Inflammatory macrophage treated with lipopolysaccharide for 1 hour (primary cell): ENCODE results near the gene BAX.
"Not testable (repeated sequence)": the region's sequence is repeated elsewhere in the genome, so short reads cannot be mapped to it uniquely, and the experiment has no call there.

Source experiments
- DNase-seq, 2 donors: peaks; one replicate each; pipeline ENCODE4 v3.0.0-alpha.2; 2020 to 2022

Gene BAX

GRCh38 chr19:48954595-48955307 lies at the start of gene BAX:
BAX (plus strand) TSS chr19:48954875; CDS start chr19:48954929, 54 bp downstream.
- DNase-seq, result peak; percentile 75 to 83

DNA sequence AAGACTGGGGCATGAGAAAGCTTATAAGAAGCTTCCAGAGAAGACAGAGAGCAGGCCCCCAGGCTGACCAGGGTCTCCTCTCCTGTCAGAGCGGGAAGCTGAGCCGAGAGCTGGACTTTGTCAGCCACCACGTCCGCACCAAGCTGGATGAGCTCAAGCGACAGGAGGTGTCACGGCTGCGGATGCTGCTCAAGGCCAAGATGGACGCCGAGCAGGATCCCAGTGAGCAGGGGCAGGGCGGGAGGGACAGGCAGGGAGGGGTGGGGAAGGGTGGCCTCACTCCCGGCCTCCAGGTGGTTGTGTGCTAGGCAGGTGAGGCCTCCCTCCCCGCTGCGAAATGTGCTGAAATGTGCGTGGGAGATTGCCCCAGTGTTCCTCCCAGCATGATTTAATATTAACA lies 49.0 kb upstream of the BAX start:
- DNase-seq, result no peak

- DNase-seq, result no peak
These were observed 48.4 kb upstream of the BAX start for GRCh38 chr19:48906324-48906723.

DNA sequence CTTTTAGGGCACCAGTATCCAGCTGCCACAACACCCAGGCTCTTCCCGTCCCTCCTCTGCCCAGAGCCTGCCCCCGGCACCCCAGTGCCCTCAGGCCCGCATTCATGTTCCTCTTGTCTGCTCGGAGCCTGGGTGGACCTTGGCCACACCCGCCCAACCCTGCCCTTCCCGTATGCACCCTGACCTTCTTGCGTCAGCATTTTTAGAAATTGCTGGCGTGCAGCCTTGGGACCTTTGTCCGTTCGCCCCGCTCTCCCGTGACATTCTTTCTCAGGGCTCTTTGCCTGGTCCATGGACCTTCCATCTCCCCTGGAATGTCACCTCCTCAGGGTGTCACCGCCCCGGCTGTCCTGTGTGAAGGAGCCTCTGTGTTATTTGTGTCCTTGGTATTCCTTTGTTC lies 47.0 kb upstream of the BAX start:
- peak; percentile 56 to 59 for DNase-seq

DNA sequence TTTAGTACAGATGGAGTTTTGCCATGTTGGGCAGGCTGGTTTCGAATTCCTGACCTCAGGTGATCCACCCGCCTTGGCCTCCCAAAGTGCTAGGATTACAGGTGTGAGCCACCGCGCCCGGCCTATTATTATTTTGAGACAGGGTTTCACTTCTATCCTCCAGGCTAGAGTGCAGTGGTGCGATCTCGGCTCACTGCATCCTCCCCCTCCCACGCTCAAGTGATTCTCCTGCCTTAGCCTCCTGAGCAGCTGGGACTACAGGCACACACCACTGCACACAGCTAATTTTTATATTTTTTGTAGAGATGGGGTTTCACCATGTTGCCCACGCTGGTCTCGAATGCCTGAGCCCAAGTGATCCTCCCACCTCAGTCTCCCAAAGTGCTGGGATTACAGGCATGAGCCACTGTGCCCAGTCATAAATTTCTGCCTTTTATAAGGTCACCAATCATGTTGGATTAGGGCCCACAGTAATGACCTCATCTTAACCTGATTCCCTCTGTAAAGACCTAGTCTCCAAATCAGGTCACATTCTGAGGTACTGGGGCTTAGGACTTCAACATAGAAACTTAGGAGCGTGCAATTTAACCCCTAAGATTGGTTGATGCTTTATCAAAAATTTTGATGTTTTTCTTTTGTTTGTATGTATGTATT lies 45.1 kb upstream of the BAX start:
- not testable (repeated sequence) for DNase-seq

- no peak for DNase-seq
These were observed 43.9 kb upstream of the BAX start for GRCh38 chr19:48910803-48911202.

GRCh38 chr19:48913114-48913889 lies 41.4 kb upstream of the BAX start:
- peak in 1 of 2 donors; percentile 33 for DNase-seq

- no peak for DNase-seq
These were observed 40.5 kb upstream of the BAX start for GRCh38 chr19:48914181-48914580.

GRCh38 chr19:48915757-48916156 lies 38.9 kb upstream of the BAX start:
- no peak for DNase-seq

DNA sequence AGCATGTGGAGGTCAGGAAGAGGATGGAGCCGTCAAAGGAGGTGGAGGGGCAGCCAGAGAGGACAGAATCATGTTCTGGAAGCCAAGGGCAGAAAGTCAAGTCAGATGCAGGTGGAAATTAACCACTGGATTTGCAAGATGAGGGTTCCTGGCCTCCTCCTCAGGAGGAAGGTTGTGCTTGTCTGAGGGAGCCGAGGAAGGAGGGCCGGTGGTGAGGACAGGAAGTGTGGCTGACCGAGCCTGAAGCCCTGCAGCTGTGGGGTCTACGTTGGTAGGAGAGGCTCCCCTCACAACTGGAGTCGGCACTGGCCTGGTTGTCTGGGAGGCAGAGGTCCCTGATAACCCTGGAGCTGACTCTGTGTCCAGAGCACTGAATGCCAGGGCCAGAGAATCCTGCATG lies 36.6 kb upstream of the BAX start:
- DNase-seq, result no peak

DNA sequence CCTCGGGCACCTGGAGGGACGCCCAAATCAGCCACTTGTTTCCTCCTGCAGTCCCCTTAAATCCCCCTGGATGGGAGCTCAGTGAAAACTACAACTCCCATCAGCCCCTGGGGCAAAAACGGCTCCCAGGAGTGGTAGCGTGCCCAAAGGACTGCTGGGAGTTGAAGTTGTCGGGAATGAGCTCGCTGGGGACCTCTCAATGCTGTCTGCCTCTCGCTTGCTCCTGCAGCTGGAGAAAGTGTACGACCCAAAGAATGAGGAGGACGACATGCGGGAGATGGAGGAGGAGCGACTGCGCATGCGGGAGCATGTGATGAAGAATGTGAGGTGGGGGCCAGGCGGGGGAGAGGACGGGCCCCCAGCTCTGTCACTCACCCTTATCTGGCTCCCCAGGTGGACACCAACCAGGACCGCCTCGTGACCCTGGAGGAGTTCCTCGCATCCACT lies 35.9 kb upstream of the BAX start:
- no peak for DNase-seq

- DNase-seq, result not testable (repeated sequence)
These were observed 35.4 kb upstream of the BAX start for GRCh38 chr19:48919271-48919670.

DNA sequence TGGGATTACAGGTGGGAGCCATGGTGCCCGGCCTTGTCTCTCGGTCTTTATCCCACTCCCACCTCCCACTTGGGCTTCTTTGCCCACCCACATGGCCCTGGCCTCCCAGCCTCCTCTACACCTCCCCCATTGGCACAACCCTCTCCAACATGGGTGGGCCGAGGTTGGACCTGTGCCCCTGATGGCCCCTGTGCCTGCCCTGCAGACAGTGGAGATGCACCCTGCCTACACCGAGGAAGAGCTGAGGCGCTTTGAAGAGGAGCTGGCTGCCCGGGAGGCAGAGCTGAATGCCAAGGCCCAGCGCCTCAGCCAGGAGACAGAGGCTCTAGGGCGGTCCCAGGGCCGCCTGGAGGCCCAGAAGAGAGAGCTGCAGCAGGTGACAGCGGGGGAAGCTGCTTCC lies 33.7 kb upstream of the BAX start:
- no peak for DNase-seq

- no peak for DNase-seq
These were observed 32.8 kb upstream of the BAX start for GRCh38 chr19:48921721-48922500.

DNA sequence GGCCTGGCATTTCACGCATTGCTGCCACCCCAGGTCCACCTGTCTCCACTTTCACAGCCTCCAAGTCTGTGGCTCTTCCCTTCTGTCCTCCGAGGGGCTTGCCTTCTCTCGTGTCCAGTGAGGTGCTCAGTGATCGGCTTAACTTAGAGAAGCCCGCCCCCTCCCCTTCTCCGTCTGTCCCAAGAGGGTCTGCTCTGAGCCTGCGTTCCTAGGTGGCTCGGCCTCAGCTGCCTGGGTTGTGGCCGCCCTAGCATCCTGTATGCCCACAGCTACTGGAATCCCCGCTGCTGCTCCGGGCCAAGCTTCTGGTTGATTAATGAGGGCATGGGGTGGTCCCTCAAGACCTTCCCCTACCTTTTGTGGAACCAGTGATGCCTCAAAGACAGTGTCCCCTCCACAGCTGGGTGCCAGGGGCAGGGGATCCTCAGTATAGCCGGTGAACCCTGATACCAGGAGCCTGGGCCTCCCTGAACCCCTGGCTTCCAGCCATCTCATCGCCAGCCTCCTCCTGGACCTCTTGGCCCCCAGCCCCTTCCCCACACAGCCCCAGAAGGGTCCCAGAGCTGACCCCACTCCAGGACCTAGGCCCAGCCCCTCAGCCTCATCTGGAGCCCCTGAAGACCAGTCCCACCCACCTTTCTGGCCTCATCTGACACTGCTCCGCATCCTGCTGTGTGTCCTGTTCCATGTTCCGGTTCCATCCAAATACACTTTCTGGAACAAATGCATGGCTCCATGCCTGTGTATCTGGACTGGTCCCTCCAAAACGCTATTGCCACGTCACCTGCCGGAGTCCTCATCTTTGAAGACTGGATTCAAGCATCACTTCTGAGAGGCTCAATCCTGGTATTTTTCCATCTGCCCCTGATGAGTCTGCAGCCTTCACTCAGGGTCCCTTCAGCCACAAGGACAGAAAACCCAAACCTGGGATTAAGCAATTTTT lies 31.9 kb upstream of the BAX start:
- DNase-seq, result no peak

DNA sequence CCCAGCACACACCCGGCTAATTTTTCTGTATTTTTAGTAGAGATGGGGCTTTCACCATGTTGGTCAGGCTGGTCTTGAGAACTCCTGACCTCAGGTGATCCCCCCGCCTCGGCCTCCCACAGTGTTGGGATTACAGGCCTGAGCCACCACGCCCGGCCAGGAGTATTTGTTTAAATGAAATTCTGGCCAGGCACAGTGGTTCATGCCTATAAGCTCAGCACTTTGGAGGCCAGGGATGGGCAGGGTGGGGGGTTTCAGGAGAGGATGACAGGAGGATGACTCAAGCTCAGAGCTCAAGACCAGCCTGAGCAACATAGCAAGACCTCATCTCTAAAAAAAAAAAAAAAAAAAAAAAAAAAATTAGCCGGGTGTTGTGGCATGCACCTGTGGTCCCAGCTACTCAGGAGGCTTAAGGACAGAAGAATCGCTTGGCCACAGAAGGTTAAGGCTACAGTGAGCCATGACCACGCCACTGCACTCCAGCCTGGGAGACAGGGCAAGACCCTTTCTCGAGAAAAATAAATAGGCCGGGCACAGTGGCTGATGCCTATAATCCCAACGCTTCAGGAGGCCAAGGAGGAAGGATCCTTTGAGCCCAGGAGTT lies 29.3 kb upstream of the BAX start:
- peak in 1 of 2 donors; percentile 57 for DNase-seq

DNA sequence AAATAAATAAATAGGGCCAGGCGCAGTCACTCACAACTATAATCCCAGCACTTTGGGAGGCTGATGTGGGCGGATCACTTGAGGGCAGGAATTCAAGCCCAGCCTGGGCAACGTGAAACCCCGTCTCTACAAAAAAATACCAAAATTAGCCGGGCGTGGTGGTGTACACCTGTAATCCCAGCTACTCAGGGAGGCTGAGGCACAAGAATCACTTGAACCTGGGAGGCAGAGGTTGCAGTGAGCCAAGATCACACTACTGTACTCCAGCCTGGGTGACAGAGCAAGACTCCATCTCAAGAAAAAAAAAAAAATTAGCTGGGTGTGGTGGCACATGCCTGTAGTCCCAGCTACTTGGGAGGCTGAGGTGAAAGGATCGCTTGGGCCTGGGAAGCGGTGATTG lies 28.8 kb upstream of the BAX start:
- DNase-seq, result not testable (repeated sequence)

GRCh38 chr19:48926909-48927308 lies 27.8 kb upstream of the BAX start:
- DNase-seq, result peak; percentile 89 to 99

DNA sequence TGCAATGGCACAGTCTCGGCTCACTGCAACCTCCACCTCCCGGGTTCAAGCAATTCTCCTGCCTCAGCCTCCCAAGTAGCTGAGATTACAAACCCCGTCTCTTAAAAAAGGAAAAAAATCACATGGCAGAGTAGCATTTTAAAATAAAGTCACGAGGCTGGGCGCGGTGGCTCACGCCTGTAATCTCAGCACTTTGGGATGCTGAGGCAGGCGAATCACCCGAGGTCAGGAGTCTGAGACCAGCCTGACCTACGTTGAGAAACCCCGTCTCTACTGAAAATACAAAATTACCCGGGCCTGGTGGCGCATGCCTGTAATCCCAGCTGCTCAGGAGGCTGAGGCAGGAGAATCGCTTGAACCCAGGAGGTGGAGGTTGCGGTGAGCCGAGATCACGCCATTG lies 27.0 kb upstream of the BAX start:
- DNase-seq, result peak in 1 of 2 donors; percentile 29

DNA sequence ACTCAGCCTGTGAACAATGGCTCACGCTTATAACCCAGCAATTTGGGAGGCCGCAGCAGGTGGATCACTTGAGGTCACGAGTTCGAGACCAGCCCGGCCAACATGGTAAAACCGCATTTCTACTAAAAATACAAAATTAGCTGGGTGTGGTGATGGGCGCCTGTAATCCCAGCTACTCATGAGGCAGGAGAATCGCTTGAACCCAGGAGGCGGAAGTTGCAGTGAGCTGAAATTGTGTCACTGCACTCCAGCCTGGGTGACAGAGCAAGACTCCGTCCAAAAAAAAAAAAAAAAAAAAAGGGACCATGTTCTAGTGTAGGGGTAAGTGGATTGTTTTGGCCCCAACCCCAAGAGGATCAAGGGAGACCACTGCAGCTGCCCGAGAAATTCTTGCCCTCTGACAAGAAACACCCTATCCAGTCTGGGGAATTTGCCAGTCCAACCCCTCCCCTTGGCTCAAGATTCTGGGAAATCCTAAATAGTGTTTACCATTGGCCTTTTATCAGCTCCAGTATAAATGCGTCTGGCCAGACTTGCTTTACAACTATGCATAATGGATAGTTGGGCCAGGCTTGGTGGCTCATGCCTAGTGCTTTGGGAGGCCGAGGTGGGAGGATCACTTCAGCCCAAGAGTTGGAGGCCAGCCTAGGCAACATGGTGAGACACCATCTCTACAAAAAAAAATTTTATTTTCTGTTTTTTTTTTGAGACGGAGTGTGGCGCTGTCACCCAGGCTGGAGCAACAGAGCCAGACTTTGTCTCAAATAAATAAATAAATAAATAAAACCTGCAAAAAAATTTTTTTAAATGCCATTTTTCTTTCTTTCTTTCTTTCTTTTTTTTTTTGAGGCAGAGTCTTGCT lies 26.3 kb upstream of the BAX start:
- DNase-seq, result no peak
